GM12865 (cell line): ENCODE results near the gene CBL.

Experiments used
- DNase-seq: peaks from one replicate; pipeline ENCODE4 v3.0.0; 2010; ENCODE audit warnings: low read depth
- H3K4me3 ChIP-seq: 2 replicates; pipeline ENCODE4 v1.5.1; 2011; ENCODE audit warnings: mild to moderate bottlenecking, low read depth, low read length, control low read depth
- CTCF ChIP-seq: IDR thresholded peaks from 2 replicates; pipeline ENCODE4 v1.5.1; 2011; ENCODE audit warnings: low read length, control low read depth, low read depth, inconsistent platforms; ENCODE audit not compliant: insufficient read depth; ENCODE audit errors: missing control alignments

CBL gene

GRCh38 chr11:119316016-119316728 lies 110.0 kb downstream of the CBL start:
- TF ChIP-seq CTCF, result no peak
- H3K4me3 ChIP-seq, result peak overlapping the region; percentile 42
- no peak for DNase-seq

- no peak for TF ChIP-seq CTCF
- peak within 1 kb of the TSS; percentile 42 for H3K4me3 ChIP-seq
- peak; percentile 52 for DNase-seq
Measured at GRCh38 chr11:119316729-119317591, 110.8 kb downstream of the CBL start, which contains the start of gene MCAM. Gene MCAM, minus strand, starts transcription at chr11:119317130. Its CDS starts 29 bp downstream, at chr11:119317101.

GRCh38 chr11:119317592-119318239 lies 111.6 kb downstream of the CBL start:
- peak overlapping the region; percentile 42 for H3K4me3 ChIP-seq
- TF ChIP-seq CTCF, result no peak
- no peak for DNase-seq

- peak; percentile 94 for DNase-seq
- peak overlapping the region; percentile 56 for H3K4me3 ChIP-seq
- no peak for TF ChIP-seq CTCF
Measured at GRCh38 chr11:119318240-119319135, 112.3 kb downstream of the CBL start.

- peak overlapping the region; percentile 56 for H3K4me3 ChIP-seq
- DNase-seq, result no peak
- no peak for TF ChIP-seq CTCF
Measured at GRCh38 chr11:119319136-119319699, 113.1 kb downstream of the CBL start.
